ENCODE measurements around the gene TTLL11.

- TF ChIP-seq, protein P1, sequence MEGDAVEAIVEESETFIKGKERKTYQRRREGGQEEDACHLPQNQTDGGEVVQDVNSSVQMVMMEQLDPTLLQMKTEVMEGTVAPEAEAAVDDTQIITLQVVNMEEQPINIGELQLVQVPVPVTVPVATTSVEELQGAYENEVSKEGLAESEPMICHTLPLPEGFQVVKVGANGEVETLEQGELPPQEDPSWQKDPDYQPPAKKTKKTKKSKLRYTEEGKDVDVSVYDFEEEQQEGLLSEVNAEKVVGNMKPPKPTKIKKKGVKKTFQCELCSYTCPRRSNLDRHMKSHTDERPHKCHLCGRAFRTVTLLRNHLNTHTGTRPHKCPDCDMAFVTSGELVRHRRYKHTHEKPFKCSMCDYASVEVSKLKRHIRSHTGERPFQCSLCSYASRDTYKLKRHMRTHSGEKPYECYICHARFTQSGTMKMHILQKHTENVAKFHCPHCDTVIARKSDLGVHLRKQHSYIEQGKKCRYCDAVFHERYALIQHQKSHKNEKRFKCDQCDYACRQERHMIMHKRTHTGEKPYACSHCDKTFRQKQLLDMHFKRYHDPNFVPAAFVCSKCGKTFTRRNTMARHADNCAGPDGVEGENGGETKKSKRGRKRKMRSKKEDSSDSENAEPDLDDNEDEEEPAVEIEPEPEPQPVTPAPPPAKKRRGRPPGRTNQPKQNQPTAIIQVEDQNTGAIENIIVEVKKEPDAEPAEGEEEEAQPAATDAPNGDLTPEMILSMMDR (IDR thresholded peaks at IDR 0.05), result no peak
- TF ChIP-seq ZFX (IDR thresholded peaks at IDR 0.05; ENCODE audit: borderline replicate concordance), result no peak
Observed at GRCh38 chr9:122058051-122058450, 35.1 kb downstream of the TTLL11 start.

Data from 22Rv1 (cell line).